Tibial nerve (tissue), 3 donors: ENCODE results near the gene ETV7.

Experiments used
- POLR2A ChIP-seq, 2 donors: fragments of 450-650 bp; IDR thresholded peaks; one replicate each; pipeline ENCODE4 v1.6.1; 2017; ENCODE audit warnings: antibody characterized with exemption in 2 of 2, mild to moderate bottlenecking in 2 of 2, moderate library complexity in 2 of 2
- TF ChIP-seq, protein P1 (sequence below), 5 experiments: fragments of 200-600 bp in 3 of 5; fragments of 450-650 bp in 2 of 5; sonication (generic) in 3 of 5; IDR thresholded peaks; one replicate each; pipeline ENCODE4 v1.5.1; 2016 to 2019; ENCODE audit warnings: antibody characterized with exemption in 5 of 5, mild to moderate bottlenecking in 3 of 5, moderate library complexity in 2 of 5

DNA sequence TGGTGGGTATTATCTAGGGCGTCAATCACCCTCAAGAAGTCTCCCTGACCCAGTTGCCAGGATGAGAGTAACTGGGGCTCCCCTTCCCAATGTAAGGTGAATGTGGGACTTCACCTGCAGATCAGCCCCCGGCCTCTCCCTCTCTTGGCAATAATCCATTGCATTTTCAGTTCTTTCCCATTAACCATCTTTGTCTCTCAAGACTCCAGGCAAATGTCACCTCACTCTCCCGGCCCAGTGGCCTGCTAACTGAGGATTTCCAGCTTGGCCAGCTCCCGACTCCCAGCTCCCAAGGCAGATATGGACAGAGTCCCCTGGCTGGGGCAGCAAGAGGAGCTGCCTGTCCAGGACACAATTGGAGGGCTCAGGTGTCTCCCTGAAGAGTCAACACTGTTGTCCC lies 7.3 kb downstream of the ETV7 start:
- TF ChIP-seq, protein P1, sequence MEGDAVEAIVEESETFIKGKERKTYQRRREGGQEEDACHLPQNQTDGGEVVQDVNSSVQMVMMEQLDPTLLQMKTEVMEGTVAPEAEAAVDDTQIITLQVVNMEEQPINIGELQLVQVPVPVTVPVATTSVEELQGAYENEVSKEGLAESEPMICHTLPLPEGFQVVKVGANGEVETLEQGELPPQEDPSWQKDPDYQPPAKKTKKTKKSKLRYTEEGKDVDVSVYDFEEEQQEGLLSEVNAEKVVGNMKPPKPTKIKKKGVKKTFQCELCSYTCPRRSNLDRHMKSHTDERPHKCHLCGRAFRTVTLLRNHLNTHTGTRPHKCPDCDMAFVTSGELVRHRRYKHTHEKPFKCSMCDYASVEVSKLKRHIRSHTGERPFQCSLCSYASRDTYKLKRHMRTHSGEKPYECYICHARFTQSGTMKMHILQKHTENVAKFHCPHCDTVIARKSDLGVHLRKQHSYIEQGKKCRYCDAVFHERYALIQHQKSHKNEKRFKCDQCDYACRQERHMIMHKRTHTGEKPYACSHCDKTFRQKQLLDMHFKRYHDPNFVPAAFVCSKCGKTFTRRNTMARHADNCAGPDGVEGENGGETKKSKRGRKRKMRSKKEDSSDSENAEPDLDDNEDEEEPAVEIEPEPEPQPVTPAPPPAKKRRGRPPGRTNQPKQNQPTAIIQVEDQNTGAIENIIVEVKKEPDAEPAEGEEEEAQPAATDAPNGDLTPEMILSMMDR (IDR thresholded peaks at IDR 0.05), result no peak
- TF ChIP-seq POLR2A (IDR thresholded peaks at IDR 0.05), result no peak
